ENCODE data around the gene ALDH3B1.

Gene ALDH3B1

DNA sequence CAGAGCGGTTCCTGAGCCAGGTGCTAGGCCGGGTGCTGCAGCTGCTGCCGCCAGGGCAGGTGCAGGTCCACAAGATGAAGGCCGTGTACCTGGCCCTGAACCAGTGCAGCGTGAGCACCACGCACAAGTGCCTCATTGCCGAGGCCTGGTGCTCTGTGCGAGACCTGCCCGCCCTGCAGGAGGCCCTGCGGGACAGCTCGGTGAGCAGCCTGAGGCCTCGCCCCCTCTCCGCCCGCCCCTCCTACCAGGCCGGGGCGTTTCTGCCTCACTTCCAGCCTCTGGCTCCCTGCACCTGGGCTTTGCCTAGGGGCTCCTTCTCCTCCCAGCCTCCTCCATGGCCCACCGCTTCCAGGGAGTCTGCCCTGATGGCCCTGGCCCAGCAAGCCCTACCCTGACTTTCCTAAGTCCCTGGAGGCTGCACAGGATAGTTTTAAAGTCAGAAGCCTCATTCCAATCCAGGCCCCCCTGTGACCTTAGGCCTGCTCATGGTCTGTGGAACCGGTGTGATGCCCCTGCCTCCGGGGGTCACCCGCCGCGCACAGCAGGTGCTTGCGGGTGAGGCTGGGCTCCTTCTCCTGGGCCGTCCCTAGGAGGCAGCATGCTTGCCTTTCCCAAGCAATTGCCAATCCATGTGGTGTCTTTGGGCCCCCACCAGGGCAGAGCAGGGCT lies 34.2 kb downstream of the ALDH3B1 start:
- no peak for ATAC-seq
- no peak for TF ChIP-seq ZNF565 (CRISPR knock-in tag; conservative IDR thresholded peaks at IDR 0.05; ENCODE audit: low read depth)
- TF ChIP-seq PPARA (CRISPR knock-in tag; IDR thresholded peaks at IDR 0.05; ENCODE audit: borderline replicate concordance) = no peak
- no peak for TF ChIP-seq SNAI2 (CRISPR knock-in tag; IDR thresholded peaks at IDR 0.05)
- no peak for TF ChIP-seq ZNF70 (CRISPR knock-in tag; IDR thresholded peaks at IDR 0.05)
- TF ChIP-seq, protein P1, sequence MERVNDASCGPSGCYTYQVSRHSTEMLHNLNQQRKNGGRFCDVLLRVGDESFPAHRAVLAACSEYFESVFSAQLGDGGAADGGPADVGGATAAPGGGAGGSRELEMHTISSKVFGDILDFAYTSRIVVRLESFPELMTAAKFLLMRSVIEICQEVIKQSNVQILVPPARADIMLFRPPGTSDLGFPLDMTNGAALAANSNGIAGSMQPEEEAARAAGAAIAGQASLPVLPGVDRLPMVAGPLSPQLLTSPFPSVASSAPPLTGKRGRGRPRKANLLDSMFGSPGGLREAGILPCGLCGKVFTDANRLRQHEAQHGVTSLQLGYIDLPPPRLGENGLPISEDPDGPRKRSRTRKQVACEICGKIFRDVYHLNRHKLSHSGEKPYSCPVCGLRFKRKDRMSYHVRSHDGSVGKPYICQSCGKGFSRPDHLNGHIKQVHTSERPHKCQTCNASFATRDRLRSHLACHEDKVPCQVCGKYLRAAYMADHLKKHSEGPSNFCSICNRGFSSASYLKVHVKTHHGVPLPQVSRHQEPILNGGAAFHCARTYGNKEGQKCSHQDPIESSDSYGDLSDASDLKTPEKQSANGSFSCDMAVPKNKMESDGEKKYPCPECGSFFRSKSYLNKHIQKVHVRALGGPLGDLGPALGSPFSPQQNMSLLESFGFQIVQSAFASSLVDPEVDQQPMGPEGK (CRISPR knock-in tag; IDR thresholded peaks at IDR 0.05; ENCODE audit: borderline replicate concordance) = no peak
- TF ChIP-seq RARB (CRISPR knock-in tag; IDR thresholded peaks at IDR 0.05) = no peak
- TF ChIP-seq GLIS3 (CRISPR knock-in tag; IDR thresholded peaks at IDR 0.05) = no peak
- TF ChIP-seq OSR1 (CRISPR knock-in tag; IDR thresholded peaks at IDR 0.05) = no peak
- TF ChIP-seq CSDC2 (CRISPR knock-in tag; IDR thresholded peaks at IDR 0.05) = no peak
- TF ChIP-seq TOX (CRISPR knock-in tag; IDR thresholded peaks at IDR 0.05; ENCODE audit: borderline replicate concordance) = no peak
- TF ChIP-seq ISL1 (CRISPR knock-in tag; IDR thresholded peaks at IDR 0.05) = no peak
- TF ChIP-seq POU6F1 (CRISPR knock-in tag; IDR thresholded peaks at IDR 0.05; ENCODE audit: borderline replicate concordance, low read depth) = no peak

- ATAC-seq = no peak
- TF ChIP-seq GLIS3 (CRISPR knock-in tag; IDR thresholded peaks at IDR 0.05) (no peak), ESRRG (CRISPR knock-in tag; IDR thresholded peaks at IDR 0.05) (no peak), OSR1 (CRISPR knock-in tag; IDR thresholded peaks at IDR 0.05) (no peak), ZFP30 (CRISPR knock-in tag; IDR thresholded peaks at IDR 0.05) (no peak), ZNF8 (CRISPR knock-in tag; IDR thresholded peaks at IDR 0.05) (no peak), TCF4 (CRISPR knock-in tag; IDR thresholded peaks at IDR 0.05; ENCODE audit: borderline replicate concordance) (no peak), ZC3H10 (CRISPR knock-in tag; IDR thresholded peaks at IDR 0.05) (no peak), BACH2 (CRISPR knock-in tag; IDR thresholded peaks at IDR 0.05; ENCODE audit: borderline replicate concordance) (no peak), ZFP3 (CRISPR knock-in tag; IDR thresholded peaks at IDR 0.05) (no peak), ISL1 (CRISPR knock-in tag; IDR thresholded peaks at IDR 0.05) (no peak), POU6F1 (CRISPR knock-in tag; IDR thresholded peaks at IDR 0.05; ENCODE audit: borderline replicate concordance, low read depth) (no peak)
- TF ChIP-seq, protein P2, sequence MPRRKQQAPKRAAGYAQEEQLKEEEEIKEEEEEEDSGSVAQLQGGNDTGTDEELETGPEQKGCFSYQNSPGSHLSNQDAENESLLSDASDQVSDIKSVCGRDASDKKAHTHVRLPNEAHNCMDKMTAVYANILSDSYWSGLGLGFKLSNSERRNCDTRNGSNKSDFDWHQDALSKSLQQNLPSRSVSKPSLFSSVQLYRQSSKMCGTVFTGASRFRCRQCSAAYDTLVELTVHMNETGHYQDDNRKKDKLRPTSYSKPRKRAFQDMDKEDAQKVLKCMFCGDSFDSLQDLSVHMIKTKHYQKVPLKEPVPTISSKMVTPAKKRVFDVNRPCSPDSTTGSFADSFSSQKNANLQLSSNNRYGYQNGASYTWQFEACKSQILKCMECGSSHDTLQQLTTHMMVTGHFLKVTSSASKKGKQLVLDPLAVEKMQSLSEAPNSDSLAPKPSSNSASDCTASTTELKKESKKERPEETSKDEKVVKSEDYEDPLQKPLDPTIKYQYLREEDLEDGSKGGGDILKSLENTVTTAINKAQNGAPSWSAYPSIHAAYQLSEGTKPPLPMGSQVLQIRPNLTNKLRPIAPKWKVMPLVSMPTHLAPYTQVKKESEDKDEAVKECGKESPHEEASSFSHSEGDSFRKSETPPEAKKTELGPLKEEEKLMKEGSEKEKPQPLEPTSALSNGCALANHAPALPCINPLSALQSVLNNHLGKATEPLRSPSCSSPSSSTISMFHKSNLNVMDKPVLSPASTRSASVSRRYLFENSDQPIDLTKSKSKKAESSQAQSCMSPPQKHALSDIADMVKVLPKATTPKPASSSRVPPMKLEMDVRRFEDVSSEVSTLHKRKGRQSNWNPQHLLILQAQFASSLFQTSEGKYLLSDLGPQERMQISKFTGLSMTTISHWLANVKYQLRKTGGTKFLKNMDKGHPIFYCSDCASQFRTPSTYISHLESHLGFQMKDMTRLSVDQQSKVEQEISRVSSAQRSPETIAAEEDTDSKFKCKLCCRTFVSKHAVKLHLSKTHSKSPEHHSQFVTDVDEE (CRISPR knock-in tag; IDR thresholded peaks at IDR 0.05) = no peak
- TF ChIP-seq, protein P3, sequence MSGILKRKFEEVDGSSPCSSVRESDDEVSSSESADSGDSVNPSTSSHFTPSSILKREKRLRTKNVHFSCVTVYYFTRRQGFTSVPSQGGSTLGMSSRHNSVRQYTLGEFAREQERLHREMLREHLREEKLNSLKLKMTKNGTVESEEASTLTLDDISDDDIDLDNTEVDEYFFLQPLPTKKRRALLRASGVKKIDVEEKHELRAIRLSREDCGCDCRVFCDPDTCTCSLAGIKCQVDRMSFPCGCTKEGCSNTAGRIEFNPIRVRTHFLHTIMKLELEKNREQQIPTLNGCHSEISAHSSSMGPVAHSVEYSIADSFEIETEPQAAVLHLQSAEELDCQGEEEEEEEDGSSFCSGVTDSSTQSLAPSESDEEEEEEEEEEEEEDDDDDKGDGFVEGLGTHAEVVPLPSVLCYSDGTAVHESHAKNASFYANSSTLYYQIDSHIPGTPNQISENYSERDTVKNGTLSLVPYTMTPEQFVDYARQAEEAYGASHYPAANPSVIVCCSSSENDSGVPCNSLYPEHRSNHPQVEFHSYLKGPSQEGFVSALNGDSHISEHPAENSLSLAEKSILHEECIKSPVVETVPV (CRISPR knock-in tag; IDR thresholded peaks at IDR 0.05) = no peak
- TF ChIP-seq, protein P1 (CRISPR knock-in tag; IDR thresholded peaks at IDR 0.05; ENCODE audit: borderline replicate concordance) = no peak
These were observed 34.8 kb downstream of the ALDH3B1 start for GRCh38 chr11:68044898-68045351.
